Measurements from ENCODE around the gene PRRT4. TPM values are rescaled to one million over a fixed set of nuclear protein-coding genes. Genes with fewer than 3 reads are reported as not detected.

The PRRT4 gene
- total and polyA plus RNA-seq, 2 of the 13 experiments (the other 11 are each of a cell fraction or from before 2014, with no cell fraction given), result not detected

DNA sequence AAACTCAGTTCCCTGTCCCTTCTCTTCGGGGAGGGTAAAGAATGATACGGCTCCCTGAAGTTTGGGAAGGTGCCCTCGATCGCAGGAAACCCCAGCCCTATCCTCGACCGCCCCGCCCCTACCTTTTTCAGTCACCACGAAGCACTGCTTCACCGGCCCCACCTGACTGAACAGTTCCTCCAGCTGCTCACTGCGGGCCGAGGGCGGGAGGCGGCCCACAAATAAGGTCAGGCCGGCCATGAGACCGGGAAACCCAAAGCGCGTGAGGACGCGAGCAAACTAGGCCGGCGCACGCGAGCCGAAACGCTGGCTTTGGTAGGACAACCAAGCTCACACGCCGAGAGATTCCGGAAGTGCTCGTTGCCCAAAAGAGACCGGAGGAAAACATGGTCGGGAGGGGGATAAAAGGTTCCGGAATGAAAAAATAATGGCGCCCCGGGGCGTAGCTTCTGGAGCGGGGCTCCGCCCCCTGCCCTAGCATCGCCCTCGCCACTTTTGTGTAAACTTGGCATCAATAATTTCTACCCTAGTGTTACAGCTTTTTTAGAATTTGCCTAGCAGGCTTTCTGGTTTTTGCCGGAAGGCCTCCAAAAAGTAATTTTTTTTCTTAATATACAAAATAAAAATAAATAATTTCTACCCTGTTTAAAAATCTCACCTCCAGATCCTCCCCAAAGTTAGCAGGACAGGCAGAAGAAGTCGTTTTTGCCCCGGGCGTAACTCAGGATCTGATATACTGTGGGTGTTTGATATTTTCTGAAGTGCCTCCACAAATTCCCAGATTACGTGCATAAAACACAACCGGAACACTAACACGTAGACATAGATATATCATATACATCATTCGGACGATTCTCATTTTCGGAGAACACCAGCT lies 17.7 kb downstream of the PRRT4 start, which contains the start of gene RBM28 (continued):
- TF ChIP-seq ZNF143 (CRISPR knock-in tag; IDR thresholded peaks at IDR 0.05) (peak; percentile 55; the same call in 1 of the 2 replicates), ZNF790 (CRISPR knock-in tag; IDR thresholded peaks at IDR 0.05; ENCODE audit: borderline replicate concordance) (peak; percentile 95; the same call in 1 of the 2 replicates), ZBTB3 (CRISPR knock-in tag; IDR thresholded peaks at IDR 0.05; ENCODE audit: borderline replicate concordance, low read depth) (0 out of 2 replicates have a peak, but pooled peaks have one; percentile 34), ATF7-NPFF (CRISPR knock-in tag; IDR thresholded peaks at IDR 0.05; ENCODE audit: low read depth) (peak; percentile 100), TP53 (CRISPR knock-in tag; conservative IDR thresholded peaks at IDR 0.05) (peak; percentile 50; the same call in 1 of the 2 replicates), ZNF234 (CRISPR knock-in tag; conservative IDR thresholded peaks at IDR 0.05) (peak; percentile 95), ZBTB7A (CRISPR knock-in tag; IDR thresholded peaks at IDR 0.05) (peak; percentile 91), ZNF678 (CRISPR knock-in tag; IDR thresholded peaks at IDR 0.05) (peak; percentile 98; the same call in 1 of the 2 replicates), ZNF251 (CRISPR knock-in tag; IDR thresholded peaks at IDR 0.05) (peak; percentile 98), CEBPG (CRISPR knock-in tag; IDR thresholded peaks at IDR 0.05) (peak; percentile 46; the same call in 1 of the 2 replicates), EED (CRISPR knock-in tag; IDR thresholded peaks at IDR 0.05) (peak; percentile 100)
- TF ChIP-seq, protein P1, sequence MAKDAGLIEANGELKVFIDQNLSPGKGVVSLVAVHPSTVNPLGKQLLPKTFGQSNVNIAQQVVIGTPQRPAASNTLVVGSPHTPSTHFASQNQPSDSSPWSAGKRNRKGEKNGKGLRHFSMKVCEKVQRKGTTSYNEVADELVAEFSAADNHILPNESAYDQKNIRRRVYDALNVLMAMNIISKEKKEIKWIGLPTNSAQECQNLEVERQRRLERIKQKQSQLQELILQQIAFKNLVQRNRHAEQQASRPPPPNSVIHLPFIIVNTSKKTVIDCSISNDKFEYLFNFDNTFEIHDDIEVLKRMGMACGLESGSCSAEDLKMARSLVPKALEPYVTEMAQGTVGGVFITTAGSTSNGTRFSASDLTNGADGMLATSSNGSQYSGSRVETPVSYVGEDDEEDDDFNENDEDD (CRISPR knock-in tag; IDR thresholded peaks at IDR 0.05; ENCODE audit: borderline replicate concordance), result peak; percentile 99
- TF ChIP-seq, protein P2, sequence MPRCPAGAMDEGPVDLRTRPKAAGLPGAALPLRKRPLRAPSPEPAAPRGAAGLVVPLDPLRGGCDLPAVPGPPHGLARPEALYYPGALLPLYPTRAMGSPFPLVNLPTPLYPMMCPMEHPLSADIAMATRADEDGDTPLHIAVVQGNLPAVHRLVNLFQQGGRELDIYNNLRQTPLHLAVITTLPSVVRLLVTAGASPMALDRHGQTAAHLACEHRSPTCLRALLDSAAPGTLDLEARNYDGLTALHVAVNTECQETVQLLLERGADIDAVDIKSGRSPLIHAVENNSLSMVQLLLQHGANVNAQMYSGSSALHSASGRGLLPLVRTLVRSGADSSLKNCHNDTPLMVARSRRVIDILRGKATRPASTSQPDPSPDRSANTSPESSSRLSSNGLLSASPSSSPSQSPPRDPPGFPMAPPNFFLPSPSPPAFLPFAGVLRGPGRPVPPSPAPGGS (CRISPR knock-in tag; IDR thresholded peaks at IDR 0.05), result peak; percentile 99
- TF ChIP-seq, protein P3, sequence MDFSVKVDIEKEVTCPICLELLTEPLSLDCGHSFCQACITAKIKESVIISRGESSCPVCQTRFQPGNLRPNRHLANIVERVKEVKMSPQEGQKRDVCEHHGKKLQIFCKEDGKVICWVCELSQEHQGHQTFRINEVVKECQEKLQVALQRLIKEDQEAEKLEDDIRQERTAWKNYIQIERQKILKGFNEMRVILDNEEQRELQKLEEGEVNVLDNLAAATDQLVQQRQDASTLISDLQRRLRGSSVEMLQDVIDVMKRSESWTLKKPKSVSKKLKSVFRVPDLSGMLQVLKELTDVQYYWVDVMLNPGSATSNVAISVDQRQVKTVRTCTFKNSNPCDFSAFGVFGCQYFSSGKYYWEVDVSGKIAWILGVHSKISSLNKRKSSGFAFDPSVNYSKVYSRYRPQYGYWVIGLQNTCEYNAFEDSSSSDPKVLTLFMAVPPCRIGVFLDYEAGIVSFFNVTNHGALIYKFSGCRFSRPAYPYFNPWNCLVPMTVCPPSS (IDR thresholded peaks at IDR 0.05), result no peak
- TF ChIP-seq, protein P4, sequence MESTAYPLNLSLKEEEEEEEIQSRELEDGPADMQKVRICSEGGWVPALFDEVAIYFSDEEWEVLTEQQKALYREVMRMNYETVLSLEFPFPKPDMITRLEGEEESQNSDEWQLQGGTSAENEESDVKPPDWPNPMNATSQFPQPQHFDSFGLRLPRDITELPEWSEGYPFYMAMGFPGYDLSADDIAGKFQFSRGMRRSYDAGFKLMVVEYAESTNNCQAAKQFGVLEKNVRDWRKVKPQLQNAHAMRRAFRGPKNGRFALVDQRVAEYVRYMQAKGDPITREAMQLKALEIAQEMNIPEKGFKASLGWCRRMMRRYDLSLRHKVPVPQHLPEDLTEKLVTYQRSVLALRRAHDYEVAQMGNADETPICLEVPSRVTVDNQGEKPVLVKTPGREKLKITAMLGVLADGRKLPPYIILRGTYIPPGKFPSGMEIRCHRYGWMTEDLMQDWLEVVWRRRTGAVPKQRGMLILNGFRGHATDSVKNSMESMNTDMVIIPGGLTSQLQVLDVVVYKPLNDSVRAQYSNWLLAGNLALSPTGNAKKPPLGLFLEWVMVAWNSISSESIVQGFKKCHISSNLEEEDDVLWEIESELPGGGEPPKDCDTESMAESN (CRISPR knock-in tag; conservative IDR thresholded peaks at IDR 0.05), result peak; percentile 100
- TF ChIP-seq, protein P5, sequence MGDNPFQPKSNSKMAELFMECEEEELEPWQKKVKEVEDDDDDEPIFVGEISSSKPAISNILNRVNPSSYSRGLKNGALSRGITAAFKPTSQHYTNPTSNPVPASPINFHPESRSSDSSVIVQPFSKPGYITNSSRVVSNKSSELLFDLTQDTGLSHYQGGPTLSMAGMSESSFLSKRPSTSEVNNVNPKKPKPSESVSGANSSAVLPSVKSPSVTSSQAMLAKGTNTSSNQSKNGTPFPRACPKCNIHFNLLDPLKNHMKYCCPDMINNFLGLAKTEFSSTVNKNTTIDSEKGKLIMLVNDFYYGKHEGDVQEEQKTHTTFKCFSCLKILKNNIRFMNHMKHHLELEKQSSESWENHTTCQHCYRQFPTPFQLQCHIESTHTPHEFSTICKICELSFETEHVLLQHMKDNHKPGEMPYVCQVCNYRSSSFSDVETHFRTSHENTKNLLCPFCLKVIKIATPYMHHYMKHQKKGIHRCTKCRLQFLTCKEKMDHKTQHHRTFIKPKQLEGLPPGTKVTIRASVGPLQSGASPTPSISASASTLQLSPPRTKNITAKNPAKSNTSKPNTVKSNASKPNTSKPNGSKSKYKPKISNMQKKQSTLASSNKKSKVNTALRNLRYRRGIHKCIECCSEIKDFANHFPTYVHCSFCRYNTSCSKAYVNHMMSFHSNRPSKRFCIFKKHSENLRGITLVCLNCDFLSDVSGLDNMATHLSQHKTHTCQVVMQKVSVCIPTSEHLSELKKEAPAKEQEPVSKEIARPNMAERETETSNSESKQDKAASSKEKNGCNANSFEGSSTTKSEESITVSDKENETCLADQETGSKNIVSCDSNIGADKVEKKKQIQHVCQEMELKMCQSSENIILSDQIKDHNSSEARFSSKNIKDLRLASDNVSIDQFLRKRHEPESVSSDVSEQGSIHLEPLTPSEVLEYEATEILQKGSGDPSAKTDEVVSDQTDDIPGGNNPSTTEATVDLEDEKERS (CRISPR knock-in tag; IDR thresholded peaks at IDR 0.05), result peak; percentile 93
- TF ChIP-seq, protein P6, sequence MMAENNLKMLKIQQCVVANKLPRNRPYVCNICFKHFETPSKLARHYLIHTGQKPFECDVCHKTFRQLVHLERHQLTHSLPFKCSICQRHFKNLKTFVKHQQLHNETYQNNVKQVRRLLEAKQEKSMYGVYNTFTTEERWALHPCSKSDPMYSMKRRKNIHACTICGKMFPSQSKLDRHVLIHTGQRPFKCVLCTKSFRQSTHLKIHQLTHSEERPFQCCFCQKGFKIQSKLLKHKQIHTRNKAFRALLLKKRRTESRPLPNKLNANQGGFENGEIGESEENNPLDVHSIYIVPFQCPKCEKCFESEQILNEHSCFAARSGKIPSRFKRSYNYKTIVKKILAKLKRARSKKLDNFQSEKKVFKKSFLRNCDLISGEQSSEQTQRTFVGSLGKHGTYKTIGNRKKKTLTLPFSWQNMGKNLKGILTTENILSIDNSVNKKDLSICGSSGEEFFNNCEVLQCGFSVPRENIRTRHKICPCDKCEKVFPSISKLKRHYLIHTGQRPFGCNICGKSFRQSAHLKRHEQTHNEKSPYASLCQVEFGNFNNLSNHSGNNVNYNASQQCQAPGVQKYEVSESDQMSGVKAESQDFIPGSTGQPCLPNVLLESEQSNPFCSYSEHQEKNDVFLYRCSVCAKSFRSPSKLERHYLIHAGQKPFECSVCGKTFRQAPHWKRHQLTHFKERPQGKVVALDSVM (CRISPR knock-in tag; IDR thresholded peaks at IDR 0.05), result peak; percentile 73; the same call in 1 of the 2 replicates

All from HepG2 (cell line).